WTC11 (cell line): Measurements from ENCODE around the gene NDRG4. TPM values are rescaled to one million over a fixed set of nuclear protein-coding genes. Genes with fewer than 3 reads are reported as not detected.

Experiments used
- ATAC-seq: fragments of 200-7000 bp; cut with Tn5 transposase; 2 replicates; pipeline ENCODE4 v1.10.0; 2021; ENCODE audit warnings: mild to moderate bottlenecking, moderate library complexity
- CTCF ChIA-PET: fragments of 300-600 bp; sonication (Branson Sonifier 250); formaldehyde crosslinking; loops from one replicate; lab custom pipeline; 2021; ENCODE audit warnings: antibody characterized with exemption; lab: Charles Lee
- POLR2A ChIA-PET: fragments of 350-600 bp; sonication (Branson Sonifier 250); formaldehyde crosslinking; loops from one replicate; lab custom pipeline; 2021; ENCODE audit warnings: antibody characterized with exemption; lab: Charles Lee
- DNase-seq: peaks from one replicate; pipeline ENCODE4 v3.0.0; 2021; ENCODE audit warnings: low spot score
- H3K27ac Mint-ChIP-seq: 2 replicates; pipeline ENCODE4 v1.8.0; 2021; ENCODE audit warnings: mixed read lengths
- H3K27me3 Mint-ChIP-seq: 2 replicates; pipeline ENCODE4 v1.8.0; 2021; ENCODE audit warnings: low read depth, mild to moderate bottlenecking, moderate library complexity, mixed read lengths
- H3K36me3 Mint-ChIP-seq: 2 replicates; pipeline ENCODE4 v1.8.0; 2021; ENCODE audit warnings: mixed read lengths
- H3K4me1 Mint-ChIP-seq: 2 replicates; pipeline ENCODE4 v1.8.0; 2022; ENCODE audit warnings: mixed read lengths
- H3K4me3 Mint-ChIP-seq: 2 replicates; pipeline ENCODE4 v1.8.0; 2021; ENCODE audit warnings: mild to moderate bottlenecking, moderate library complexity, mixed read lengths
- H3K9me3 Mint-ChIP-seq: 2 replicates; pipeline ENCODE4 v1.8.0; 2021; ENCODE audit warnings: mixed read lengths
- ATF2 ChIP-seq: sonication (generic); formaldehyde crosslinking; IDR thresholded peaks from 2 replicates; pipeline ENCODE4 v1.8.1; 2022; ENCODE audit warnings: low read depth, missing genetic modification reagents, borderline replicate concordance
- CREB1 ChIP-seq: sonication (generic); formaldehyde crosslinking; IDR thresholded peaks from 2 replicates; pipeline ENCODE4 v1.8.0; 2023; ENCODE audit warnings: mild to moderate bottlenecking, missing genetic modification reagents
- E2F5 ChIP-seq: sonication (generic); formaldehyde crosslinking; IDR thresholded peaks from 2 replicates; pipeline ENCODE4 v1.8.1; 2022; ENCODE audit warnings: mild to moderate bottlenecking, moderate library complexity, missing genetic modification reagents
- GRHL2 ChIP-seq: fragments of 250-450 bp; sonication (Bioruptor Pico); IDR thresholded peaks from 2 replicates; pipeline ENCODE4 v1.8.0; 2022; ENCODE audit warnings: mild to moderate bottlenecking, moderate library complexity; ENCODE audit not compliant: insufficient replicate concordance, severe bottlenecking
- HMGXB4 ChIP-seq: sonication (generic); formaldehyde crosslinking; IDR thresholded peaks from 2 replicates; pipeline ENCODE4 v1.8.1; 2023; ENCODE audit warnings: mild to moderate bottlenecking, moderate library complexity, missing genetic modification reagents
- NFE2L1 ChIP-seq: sonication (generic); formaldehyde crosslinking; IDR thresholded peaks from 2 replicates; pipeline ENCODE4 v1.8.1; 2023; ENCODE audit warnings: missing genetic modification reagents
- PRDM15 ChIP-seq: sonication (generic); formaldehyde crosslinking; IDR thresholded peaks from 2 replicates; pipeline ENCODE4 v1.8.0; 2022; ENCODE audit warnings: missing genetic modification reagents
- TCF7 ChIP-seq: sonication (generic); formaldehyde crosslinking; IDR thresholded peaks from 2 replicates; pipeline ENCODE4 v1.8.0; 2022; ENCODE audit warnings: mild to moderate bottlenecking, low read depth, missing genetic modification reagents, moderate library complexity
- USF2 ChIP-seq: sonication (generic); formaldehyde crosslinking; IDR thresholded peaks from 2 replicates; pipeline ENCODE4 v1.8.1; 2023; ENCODE audit warnings: mild to moderate bottlenecking, missing genetic modification reagents, moderate library complexity
- ZMAT4 ChIP-seq: fragments of 250-450 bp; sonication (Bioruptor Pico); IDR thresholded peaks from 2 replicates; pipeline ENCODE4 v1.9.0; 2021; ENCODE audit warnings: mild to moderate bottlenecking
- ZNF281 ChIP-seq: sonication (generic); formaldehyde crosslinking; IDR thresholded peaks from 2 replicates; pipeline ENCODE4 v1.8.0; 2023; ENCODE audit warnings: mild to moderate bottlenecking, missing genetic modification reagents
- ZNF317 ChIP-seq: sonication (generic); formaldehyde crosslinking; IDR thresholded peaks from 2 replicates; pipeline ENCODE4 v1.8.1; 2023; ENCODE audit warnings: low read depth, mild to moderate bottlenecking, moderate library complexity, missing genetic modification reagents, borderline replicate concordance
- ZNF423 ChIP-seq: fragments of 250-450 bp; sonication (Bioruptor Pico); IDR thresholded peaks from 2 replicates; pipeline ENCODE4 v2.1.2; 2022; ENCODE audit warnings: mild to moderate bottlenecking, moderate library complexity
- ZNF532 ChIP-seq: fragments of 250-450 bp; sonication (Bioruptor Pico); IDR thresholded peaks from 2 replicates; pipeline ENCODE4 v1.9.0; 2021; ENCODE audit warnings: mild to moderate bottlenecking, borderline replicate concordance
- total RNA-seq: library from RNA; stranded (reverse); gene quantifications from 3 replicates; pipeline ENCODE4 v1.2.3, GENCODE V29; 2021

Gene NDRG4
- total RNA-seq, 1 experiment from 2014 or later = 20.5 TPM

- no peak for ATAC-seq
- CTCF ChIA-PET = no interaction called here
- no peak for DNase-seq
- H3K4me3 Mint-ChIP-seq = no peak overlapping the region
- POLR2A ChIA-PET = no interaction called here
- H3K9me3 Mint-ChIP-seq = no peaks in the 10 kb centered on the region
- no peak overlapping the region for H3K27ac Mint-ChIP-seq
- no peaks in the 10 kb centered on the region for H3K4me1 Mint-ChIP-seq
- no peaks in the 10 kb centered on the region for H3K36me3 Mint-ChIP-seq
- no peak for TF ChIP-seq USF2
- TF ChIP-seq TCF7 = no peak
- no peak for TF ChIP-seq ZNF317 (CRISPR knock-in tag)
- no peak for TF ChIP-seq ATF2 (CRISPR knock-in tag)
- TF ChIP-seq HMGXB4 (CRISPR knock-in tag) = no peak
- H3K27me3 Mint-ChIP-seq = peaks cover 53% of the 10 kb centered on the region
Measured at GRCh38 chr16:58459344-58460218, 40.4 kb upstream of the NDRG4 start.

- peaks cover 6% of the 10 kb centered on the region for H3K4me1 Mint-ChIP-seq
- H3K27ac Mint-ChIP-seq = no peak overlapping the region
- ChIA-PET POLR2A (no interaction called here), CTCF (no interaction called here)
- no peak for DNase-seq
- no peaks in the 10 kb centered on the region for H3K36me3 Mint-ChIP-seq
- no peak for ATAC-seq
- H3K9me3 Mint-ChIP-seq = no peaks in the 10 kb centered on the region
- H3K27me3 Mint-ChIP-seq = peaks cover 59% of the 10 kb centered on the region
- no peak overlapping the region for H3K4me3 Mint-ChIP-seq
- no peak for TF ChIP-seq NFE2L1 (CRISPR knock-in tag)
- no peak for TF ChIP-seq GRHL2 (CRISPR knock-in tag)
- TF ChIP-seq HMGXB4 (CRISPR knock-in tag) = no peak
- no peak for TF ChIP-seq ZMAT4 (CRISPR knock-in tag)
- no peak for TF ChIP-seq PRDM15 (CRISPR knock-in tag)
- no peak for TF ChIP-seq E2F5
- TF ChIP-seq ZNF532 = no peak
- no peak for TF ChIP-seq CREB1 (CRISPR knock-in tag)
- TF ChIP-seq ZNF423 (CRISPR knock-in tag) = no peak
- no peak for TF ChIP-seq ZNF281
Measured at GRCh38 chr16:58460219-58460610, 39.7 kb upstream of the NDRG4 start.
